Epithelial cell of esophagus (primary cell): ENCODE data around the gene TFR2.

Experiments
- DNase-seq: peaks from one replicate; pipeline ENCODE4 v3.0.0; 2010; ENCODE audit warnings: low read depth
- H3K4me3 ChIP-seq: 2 replicates; pipeline ENCODE4 v1.5.1; 2011; ENCODE audit warnings: mild to moderate bottlenecking, low read length, control low read depth
- CTCF ChIP-seq: IDR thresholded peaks from 2 replicates; pipeline ENCODE4 v1.5.1; 2011; ENCODE audit warnings: low read depth, mild to moderate bottlenecking, low read length, control low read depth, inconsistent platforms; ENCODE audit not compliant: insufficient read depth; ENCODE audit errors: missing control alignments

The TFR2 gene

DNA sequence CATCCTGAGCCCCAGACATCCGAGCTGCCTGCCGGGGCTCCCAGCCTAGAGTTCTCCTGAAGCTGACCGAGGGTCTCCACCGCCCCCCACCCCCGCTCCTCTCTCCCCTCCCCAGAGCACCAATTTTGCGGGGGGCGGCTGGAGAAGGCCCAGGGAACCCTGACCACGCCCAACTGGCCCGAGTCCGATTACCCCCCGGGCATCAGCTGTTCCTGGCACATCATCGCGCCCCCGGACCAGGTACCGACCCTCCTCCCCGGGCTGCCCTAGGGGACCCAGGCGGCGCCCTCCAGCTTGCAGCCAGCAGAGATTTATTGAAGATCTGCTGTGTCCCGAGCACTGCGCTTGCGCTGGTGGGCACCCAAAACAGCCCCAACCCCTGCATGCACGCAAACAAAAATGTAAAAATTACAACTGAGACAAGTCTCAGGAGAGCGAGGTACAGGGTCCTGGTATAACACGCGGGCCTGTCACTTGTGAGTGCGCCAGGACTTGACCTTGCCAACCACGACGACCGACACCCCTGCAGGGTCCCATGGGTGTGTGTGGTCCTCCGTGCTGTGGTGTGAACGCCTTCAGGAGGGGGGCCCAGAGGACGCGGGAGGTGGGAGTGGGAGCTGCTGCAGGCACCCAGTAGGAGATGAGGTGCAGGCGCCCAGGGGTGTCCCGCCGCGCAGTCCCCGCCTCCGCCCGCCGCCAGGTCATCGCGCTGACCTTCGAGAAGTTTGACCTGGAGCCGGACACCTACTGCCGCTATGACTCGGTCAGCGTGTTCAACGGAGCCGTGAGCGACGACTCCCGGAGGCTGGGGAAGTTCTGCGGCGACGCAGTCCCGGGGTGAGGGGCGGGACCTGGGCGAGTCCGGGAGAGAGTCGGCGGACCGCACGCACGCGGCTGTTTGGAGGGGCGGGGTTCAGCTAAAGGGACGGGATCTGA lies 36.1 kb downstream of the TFR2 start:
- DNase-seq = no peak
- H3K4me3 ChIP-seq = peak overlapping the region; percentile 58
- TF ChIP-seq CTCF = no peak

DNA sequence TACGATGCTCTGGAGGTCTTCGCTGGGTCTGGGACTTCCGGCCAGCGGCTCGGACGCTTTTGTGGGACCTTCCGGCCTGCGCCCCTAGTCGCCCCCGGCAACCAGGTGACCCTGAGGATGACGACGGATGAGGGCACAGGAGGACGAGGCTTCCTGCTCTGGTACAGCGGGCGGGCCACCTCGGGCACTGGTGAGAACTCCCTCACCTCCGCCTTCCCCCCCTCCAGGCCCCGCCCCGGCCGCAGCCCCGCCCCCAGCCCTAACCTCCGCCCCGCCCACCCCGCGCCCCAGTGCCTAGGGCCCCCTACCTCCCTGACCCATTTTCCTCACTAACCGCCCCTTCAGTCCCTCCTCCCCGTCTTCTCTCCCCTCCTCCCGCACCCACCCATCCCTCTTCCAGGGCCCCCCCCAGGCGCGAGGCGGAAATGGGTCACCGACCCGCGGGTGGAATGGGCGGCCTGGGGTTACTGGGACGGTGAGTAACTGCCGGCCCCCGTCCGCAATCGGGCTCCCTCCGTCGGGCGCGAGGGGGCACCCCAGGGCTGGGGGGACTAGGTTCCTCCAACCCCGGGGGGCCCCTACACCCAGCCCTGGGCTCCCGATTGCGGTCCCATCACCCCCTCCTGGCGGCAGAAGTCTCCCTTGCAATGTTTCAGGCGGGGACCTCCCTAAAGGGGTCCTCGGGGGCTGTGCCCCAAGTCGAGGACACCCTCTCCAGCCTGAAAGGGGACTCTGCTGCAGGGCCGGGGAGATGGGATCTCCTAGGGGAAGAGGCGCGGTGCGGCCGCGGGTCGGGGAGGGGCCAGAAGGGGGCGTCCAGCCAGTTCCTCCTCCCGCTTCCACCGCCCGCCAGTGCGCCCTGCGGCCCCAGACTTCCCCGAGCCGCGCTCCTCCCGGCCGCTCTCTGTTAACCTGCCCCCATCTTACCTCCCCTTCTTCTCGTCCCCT lies 37.0 kb downstream of the TFR2 start:
- peak overlapping the region; percentile 58 for H3K4me3 ChIP-seq
- peak; percentile 37 for TF ChIP-seq CTCF
- DNase-seq = peak; percentile 58

DNA sequence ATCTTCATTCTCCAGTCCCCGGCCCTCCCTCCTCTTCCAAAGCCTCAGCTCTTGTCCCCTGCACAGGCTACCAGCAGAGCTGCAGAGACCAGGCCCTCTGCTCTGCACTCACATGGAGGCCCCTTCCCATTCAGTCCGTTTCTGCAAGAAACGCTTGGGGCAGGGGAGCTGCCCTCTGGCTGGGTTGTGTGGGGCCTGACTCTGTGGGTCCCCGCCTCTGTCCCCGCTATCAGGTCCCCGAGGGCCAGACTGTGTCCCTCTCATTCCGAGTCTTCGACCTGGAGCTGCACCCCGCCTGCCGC lies 37.7 kb downstream of the TFR2 start:
- H3K4me3 ChIP-seq = peak overlapping the region; percentile 58
- DNase-seq = no peak
- no peak for TF ChIP-seq CTCF

DNA sequence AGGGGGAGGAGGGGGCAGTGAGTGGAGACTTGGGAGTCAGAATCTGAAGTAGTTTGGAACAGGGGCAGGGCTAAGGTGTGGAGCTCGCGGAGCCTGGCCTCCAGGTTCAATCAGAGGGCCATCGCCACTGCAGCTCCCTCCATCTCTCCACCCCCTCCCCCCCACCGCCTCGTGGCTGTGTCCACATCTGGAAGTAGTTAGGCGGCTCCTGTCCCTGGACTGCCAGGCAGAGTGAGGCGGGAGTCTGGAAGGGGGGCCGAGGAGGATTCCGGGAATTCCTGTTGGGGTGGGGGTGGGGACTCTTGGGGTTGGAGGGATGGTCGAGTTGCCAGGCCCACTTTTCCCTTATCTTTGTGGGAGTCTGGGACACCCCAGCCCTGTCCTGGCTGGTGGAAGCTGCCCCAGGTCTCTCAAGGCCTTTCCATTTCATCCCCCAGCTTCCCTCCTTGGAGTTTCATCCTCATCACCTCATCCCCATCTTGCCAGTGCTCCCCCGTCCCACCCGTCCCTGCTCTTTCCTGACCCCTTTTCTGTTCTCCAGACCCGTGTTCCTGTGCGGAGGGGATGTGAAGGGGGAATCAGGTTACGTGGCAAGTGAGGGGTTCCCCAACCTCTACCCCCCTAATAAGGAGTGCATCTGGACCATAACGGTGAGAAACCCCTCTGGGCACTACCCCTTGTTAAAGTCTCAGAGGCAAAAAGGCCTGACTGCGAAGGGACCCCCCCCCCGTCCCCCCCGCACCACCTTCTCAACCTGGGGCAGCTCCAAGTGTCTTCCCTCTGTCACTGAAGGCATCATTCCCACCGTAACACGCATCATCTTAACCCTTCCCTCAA lies 38.2 kb downstream of the TFR2 start:
- no peak for DNase-seq
- TF ChIP-seq CTCF = no peak
- H3K4me3 ChIP-seq = no peak overlapping the region

GRCh38 chr7:100600730-100601038 lies 40.7 kb downstream of the TFR2 start:
- no peak overlapping the region for H3K4me3 ChIP-seq
- no peak for TF ChIP-seq CTCF
- DNase-seq = no peak

DNA sequence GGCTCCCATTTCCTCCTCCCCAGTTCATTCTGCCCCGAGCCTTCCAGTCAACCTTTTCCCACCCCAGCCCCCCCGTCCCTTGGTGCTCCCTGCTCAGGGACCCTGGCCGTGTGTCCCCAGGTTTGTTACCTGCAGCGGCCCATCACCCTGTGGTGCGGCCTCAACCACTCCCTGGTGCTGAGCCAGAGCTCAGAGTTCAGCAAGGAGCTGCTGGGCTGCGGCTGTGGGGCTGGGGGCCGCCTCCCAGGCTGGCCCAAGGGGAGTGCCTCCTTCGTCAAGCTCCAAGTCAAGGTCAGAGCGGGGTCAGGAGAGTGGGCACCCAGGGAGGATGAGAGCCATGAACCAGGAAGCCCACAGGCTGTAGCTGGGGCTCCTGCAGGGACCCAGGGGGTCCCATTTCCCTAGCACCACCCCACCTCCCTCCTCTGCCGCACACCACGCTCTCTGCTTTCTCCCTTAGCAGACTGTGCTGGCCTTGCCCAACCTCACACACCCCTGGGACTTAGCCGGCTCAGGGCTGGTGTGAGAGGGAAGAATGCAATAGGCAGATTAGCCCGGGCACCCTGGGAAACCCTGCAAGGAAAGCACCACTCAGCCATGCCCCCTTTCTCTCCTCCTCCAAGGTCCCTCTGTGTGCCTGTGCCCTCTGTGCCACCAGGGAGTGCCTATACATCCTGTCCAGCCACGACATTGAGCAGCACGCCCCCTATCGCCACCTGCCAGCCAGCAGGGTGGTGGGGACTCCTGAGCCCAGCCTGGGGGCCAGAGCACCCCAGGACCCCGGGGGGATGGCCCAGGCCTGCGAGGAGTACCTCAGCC lies 41.2 kb downstream of the TFR2 start:
- H3K4me3 ChIP-seq = no peak overlapping the region
- TF ChIP-seq CTCF = no peak
- no peak for DNase-seq
